GM12878 (cell line): ENCODE data around the gene CACNB3. TPM values are rescaled to one million over a fixed set of nuclear protein-coding genes. Genes with fewer than 3 reads are reported as not detected.

Experiments used
- ATAC-seq: fragments of 200-7000 bp; cut with Tn5 transposase; 3 replicates; pipeline ENCODE4 v1.9.1; 2020; ENCODE audit warnings: mild to moderate bottlenecking, moderate library complexity
- BruUV-seq: library from RNA; stranded (reverse); fragments of 400-500 nt; replicated peaks from 2 replicates; lab custom pipeline; 2021; lab: Mats Ljungman, UMichigan
- CTCF ChIA-PET: fragments of 300-600 bp; sonication (Branson Sonifier 250); formaldehyde crosslinking; extraction: SDS; loops from one replicate; lab custom pipeline; 2021; ENCODE audit warnings: inconsistent platforms; lab: Yijun Ruan, JAX
- POLR2A ChIA-PET: fragments of 350-600 bp; formaldehyde crosslinking; extraction: SDS; loops from one replicate; lab custom pipeline; 2021; ENCODE audit warnings: inconsistent platforms; lab: Charles Lee
- RAD21 ChIA-PET: fragments of 300-600 bp; sonication (Branson Sonifier 250); formaldehyde crosslinking; loops from one replicate; lab custom pipeline; 2023; ENCODE audit warnings: antibody characterized with exemption; ENCODE audit not compliant: unreplicated experiment; lab: Charles Lee
- SMC1A ChIA-PET: fragments of 300-600 bp; sonication (Branson Sonifier 250); formaldehyde crosslinking; loops from one replicate; lab custom pipeline; 2023; ENCODE audit not compliant: unreplicated experiment, uncharacterized antibody; lab: Charles Lee
- DNase-seq: peaks from one replicate; pipeline ENCODE4 v3.0.0-alpha.2; 2011; ENCODE audit warnings: low read depth, low spot score
- FAIRE-seq: peaks from 3 replicates; lab custom pipeline; 2011; peaks lifted over from hg19 to GRCh38; lab: Jason Lieb, UNC
- H2AFZ ChIP-seq: 2 replicates; pipeline ENCODE4 v1.6.0; 2011; ENCODE audit warnings: low read depth, low read length, control low read depth; ENCODE audit not compliant: control insufficient read depth
- H3K27ac ChIP-seq: 2 replicates; pipeline ENCODE4 v1.5.1; 2011; ENCODE audit warnings: control low read depth; ENCODE audit not compliant: control insufficient read depth, insufficient read depth
- H3K27me3 ChIP-seq, 2 experiments: replicated peaks in 1 of 2; 2 replicates each; pipeline versions ENCODE4 v1.6.0 to v1.6.1; 2011; ENCODE audit warnings: low read length in 1 of 2; ENCODE audit not compliant: control insufficient read depth in 2 of 2, insufficient read depth in 2 of 2
- H3K36me3 ChIP-seq, 2 experiments: 2 replicates each; pipeline ENCODE4 v1.5.1; 2011; ENCODE audit warnings: low read length in 1 of 2; ENCODE audit not compliant: control insufficient read depth in 2 of 2, insufficient read depth in 2 of 2
- H3K4me1 ChIP-seq: 2 replicates; pipeline ENCODE4 v1.6.1; 2011; ENCODE audit warnings: mild to moderate bottlenecking, low read length, moderate library complexity, mixed read lengths; ENCODE audit not compliant: control insufficient read depth, insufficient read depth
- H3K4me2 ChIP-seq: 2 replicates; pipeline ENCODE4 v1.6.0; 2011; ENCODE audit warnings: control low read depth; ENCODE audit not compliant: control insufficient read depth, insufficient read depth
- H3K4me3 ChIP-seq: fragments of 200-600 bp; sonication (generic); 2 replicates; pipeline ENCODE4 v1.5.1; 2016
- H3K79me2 ChIP-seq: 2 replicates; pipeline ENCODE4 v1.6.0; 2011; ENCODE audit warnings: low read length; ENCODE audit not compliant: control insufficient read depth, insufficient read depth
- H3K9ac ChIP-seq: 2 replicates; pipeline ENCODE4 v1.8.0; 2011; ENCODE audit warnings: low read length, control low read depth, mixed read lengths; ENCODE audit not compliant: control insufficient read depth, insufficient read depth
- H3K9me3 ChIP-seq: replicated peaks from 3 replicates; pipeline ENCODE4 v1.5.1; 2011; ENCODE audit warnings: mild to moderate bottlenecking, low read length; ENCODE audit not compliant: control insufficient read depth, insufficient read depth
- H4K20me1 ChIP-seq: 2 replicates; pipeline ENCODE4 v1.6.0; 2011; ENCODE audit not compliant: control insufficient read depth, insufficient read depth
- ATF2 ChIP-seq: IDR thresholded peaks from 2 replicates; pipeline ENCODE4 v1.6.1; 2012; ENCODE audit warnings: low read length, inconsistent platforms
- CHD1 ChIP-seq: IDR thresholded peaks from 2 replicates; pipeline ENCODE4 v1.6.1; 2012; ENCODE audit warnings: low read depth, low read length, improper control_type of control experiment
- EGR1 ChIP-seq, 2 experiments: IDR thresholded peaks; 1 replicate in 1 of 2; 2 replicates in 1 of 2; pipeline ENCODE4 v1.6.1; 2011 to 2012; ENCODE audit warnings: low read depth in 2 of 2, low read length in 2 of 2, borderline replicate concordance in 1 of 2, mild to moderate bottlenecking in 1 of 2, moderate library complexity in 1 of 2
- JUND ChIP-seq: IDR thresholded peaks from 2 replicates; pipeline ENCODE4 v1.6.1; 2012; ENCODE audit warnings: low read depth, mild to moderate bottlenecking, low read length, improper control_type of control experiment, moderate library complexity
- MTA3 ChIP-seq: IDR thresholded peaks from 2 replicates; pipeline ENCODE4 v1.6.1; 2012; ENCODE audit warnings: low read length, inconsistent platforms, borderline replicate concordance
- NRF1 ChIP-seq: conservative IDR thresholded peaks from 2 replicates; pipeline ENCODE4 v1.6.1; 2011; ENCODE audit warnings: mild to moderate bottlenecking, low read depth, low read length, improper control_type of control experiment
- USF1 ChIP-seq: IDR thresholded peaks from 2 replicates; pipeline ENCODE4 v1.6.1; 2011; ENCODE audit warnings: borderline replicate concordance, low read depth, mild to moderate bottlenecking, moderate library complexity, mixed read lengths, low read length; ENCODE audit not compliant: insufficient read depth; ENCODE audit errors: extremely low read length
- ZNF592 ChIP-seq: fragments of 450-650 bp; IDR thresholded peaks from 2 replicates; pipeline ENCODE4 v1.6.1; 2017; ENCODE audit warnings: mild to moderate bottlenecking, moderate library complexity
- WGBS: methylation state at CpG from one replicate; pipeline ENCODE4 v1.1.6; 2016; ENCODE audit warnings: low lambda C conversion rate; ENCODE audit not compliant: insufficient replicate concordance, insufficient coverage; ENCODE audit errors: missing lambda C conversion rate; 5-methylcytosine and 5-hydroxymethylcytosine counted together
- in situ Hi-C: fragments of 300-500 bp; cut with MboI; formaldehyde crosslinking; loops from 9 replicates; pipeline ENCODE4 v1.14.3; 2018; ENCODE audit warnings: mixed read lengths
- intact Hi-C: fragments of 100-400 bp; cut with micrococcal nuclease; formaldehyde crosslinking; loops from one replicate; pipeline ENCODE4 v1.14.2; 2022; ENCODE audit not compliant: unreplicated experiment
- polyA plus RNA-seq, 11 experiments: library from polyadenylated mRNA; depleted of rRNA in 4 of 11; unstranded in 6 of 11; stranded (reverse) in 5 of 11; fragments of >200 nt; fragmentation: Nextera tagmentation in 4 of 11; fragmentation: Illumina TruSeq in 1 of 11; extraction: Ambion mirVana in 4 of 11; extraction: Trizol in 1 of 11; gene quantifications; 1 replicate in 1 of 11; 2 replicates in 10 of 11; pipeline versions ENCODE4 v1.2.1 to v1.2.3, GENCODE V29; 2011 to 2016; ENCODE audit warnings: inconsistent platforms in 2 of 11, missing spikeins in 2 of 11, low read depth in 1 of 11
- total RNA-seq, 4 experiments: library from RNA; depleted of rRNA in 3 of 4; stranded (reverse); fragments of >200 nt in 3 of 4; fragmentation: Illumina TruSeq in 1 of 4; extraction: Trizol in 1 of 4; gene quantifications; 2 replicates each; pipeline versions ENCODE4 v1.2.1 to v1.2.3, GENCODE V29; 2013 to 2021

Gene CACNB3
- total and polyA plus RNA-seq, 10 of the 15 experiments (the other 5 are each of a cell fraction or from before 2014, with no cell fraction given): 0.78 to 5.0 (median 1.7) TPM

- no peak overlapping the region for H3K4me3 ChIP-seq
- H3K27ac ChIP-seq: no peak overlapping the region
- ATAC-seq (no peak), FAIRE-seq (no peak), DNase-seq (no peak)
- POLR2A ChIA-PET: interaction anchor here (0.5 to 1.3 kb wide), 2 partner anchors 8 to 28 kb away, joined by 4 read pairs; no protein-coding TSS in a partner anchor
- no peak overlapping the region for H3K4me2 ChIP-seq
- no peak overlapping the region for H3K9ac ChIP-seq
- TF ChIP-seq USF1: no peak
- 32% methylated on average over 5 of the region's 5 CpGs for WGBS
- H4K20me1 ChIP-seq: no peaks in the 10 kb centered on the region
- H3K79me2 ChIP-seq: no peaks in the 10 kb centered on the region
- SMC1A ChIA-PET: interaction anchor here (0.7 to 1.9 kb wide), 4 partner anchors 25 to 1440 kb away, joined by 3 to 9 read pairs (median 4); partner anchors contain the start of gene DDX23
- RAD21 ChIA-PET: no interaction called here
- no peak overlapping the region for H2AFZ ChIP-seq
- H3K36me3 ChIP-seq: no peaks in the 10 kb centered on the region
- peaks cover 3% of the 10 kb centered on the region in 2 experiments; a peak in 3 of 4 replicates for H3K27me3 ChIP-seq
- intact Hi-C loops (no loop called here), in situ Hi-C loops (no loop called here)
- BruUV-seq: no TSS peak
- CTCF ChIA-PET: no interaction called here
- no peaks in the 10 kb centered on the region for H3K9me3 ChIP-seq
- H3K4me1 ChIP-seq: peaks cover 7% of the 10 kb centered on the region
These were observed 1.9 kb downstream of the CACNB3 start for GRCh38 chr12:48819986-48820725.

GRCh38 chr12:48822139-48822538 is 3.8 kb downstream of the CACNB3 start:
- Histone ChIP-seq H3K9me3 (no peaks in the 10 kb centered on the region), H3K27ac (no peak overlapping the region), H3K4me2 (no peak overlapping the region), H3K36me3 (no peaks in the 10 kb centered on the region), H3K4me1 (peaks cover 4% of the 10 kb centered on the region; the same call in 1 of the 2 replicates), H2AFZ (no peak overlapping the region), H4K20me1 (no peaks in the 10 kb centered on the region), H3K4me3 (no peak overlapping the region), H3K27me3 (peaks cover 2 to 3% of the 10 kb centered on the region in 2 experiments; a peak in 3 of 4 replicates), H3K9ac (no peak overlapping the region), H3K79me2 (no peaks in the 10 kb centered on the region)
- RAD21 ChIA-PET: interaction anchor here (0.5 kb wide), 1 partner anchor 76 kb away, joined by 3 read pairs; no protein-coding TSS in a partner anchor
- CTCF ChIA-PET: interaction anchor here (1.8 to 4.2 kb wide), 2 partner anchors 7 to 31 kb away, joined by 6 to 26 read pairs; no protein-coding TSS in a partner anchor
- intact Hi-C loops: no loop called here
- SMC1A ChIA-PET: interaction anchor here (0.8 kb wide), 1 partner anchor 30 kb away, joined by 3 read pairs; the partner anchor contains the start of gene DDX23
- POLR2A ChIA-PET: no interaction called here
- no peak for DNase-seq
- 14% methylated on average over 5 of the region's 5 CpGs for WGBS
- no peak for FAIRE-seq
- ATAC-seq: no peak
- no TSS peak for BruUV-seq
- in situ Hi-C loops: no loop called here
- TF ChIP-seq ATF2 (no peak), MTA3 (no peak), JUND (no peak), EGR1 (IDR thresholded peaks at IDR 0.05; ENCODE audit: borderline replicate concordance in 1 of 2, low read depth in 2 of 2, low read length in 2 of 2) (no peak), ZNF592 (no peak), NRF1 (no peak), CHD1 (no peak)
